Large intestine (tissue), 3 donors: ENCODE measurements around the gene MED16. TPM values are rescaled to one million over a fixed set of nuclear protein-coding genes. Genes with fewer than 3 reads are reported as not detected.
"Not testable (repeated sequence)": the region's sequence is repeated elsewhere in the genome, so short reads cannot be mapped to it uniquely, and the experiment has no call there.

Experiments used
- DNase-seq, 2 donors: peaks; one replicate each; pipeline versions ENCODE4 v3.0.0 to v3.0.0-alpha.2; 2013
- H3K27ac ChIP-seq: one replicate; pipeline ENCODE4 v1.5.1; 2013; ENCODE audit warnings: low read length
- H3K27me3 ChIP-seq: 2 replicates; pipeline ENCODE4 v1.6.1; 2013; ENCODE audit warnings: low read length; ENCODE audit not compliant: control insufficient read depth, insufficient read depth
- H3K36me3 ChIP-seq: 2 replicates; pipeline ENCODE4 v1.6.1; 2013; ENCODE audit warnings: low read length; ENCODE audit not compliant: control insufficient read depth, insufficient read depth
- H3K4me1 ChIP-seq: one replicate; pipeline ENCODE4 v1.6.1; 2013; ENCODE audit warnings: low read length; ENCODE audit not compliant: control insufficient read depth, insufficient read depth
- H3K4me3 ChIP-seq: one replicate; pipeline ENCODE4 v1.5.1; 2013; ENCODE audit warnings: low read length
- H3K9me3 ChIP-seq: one replicate; pipeline ENCODE4 v1.6.1; 2013; ENCODE audit warnings: mild to moderate bottlenecking, low read depth, low read length, moderate library complexity; ENCODE audit not compliant: control insufficient read depth
- WGBS: methylation state at CpG from one replicate; pipeline ENCODE4 v1.1.5; 2013; ENCODE audit warnings: low lambda C conversion rate; ENCODE audit not compliant: insufficient coverage; 5-methylcytosine and 5-hydroxymethylcytosine counted together
- polyA plus RNA-seq: library from polyadenylated mRNA; unstranded; fragments of 120-200 nt; gene quantifications from one replicate; pipeline ENCODE4 v1.2.1, GENCODE V29; 2013

MED16 gene
- polyA plus RNA-seq, 1 donor = 41.7 TPM

GRCh38 chr19:878751-879561 lies 14.0 kb downstream of the MED16 start:
- peaks cover 62% of the 10 kb centered on the region for H3K36me3 ChIP-seq
- H3K27ac ChIP-seq, DNase-seq, H3K9me3 ChIP-seq, H3K4me1 ChIP-seq, H3K4me3 ChIP-seq, H3K27me3 ChIP-seq: not testable (repeated sequence)
- WGBS = 88% methylated on average over 3 of the region's 24 CpGs

GRCh38 chr19:877992-878660 lies 14.9 kb downstream of the MED16 start:
- H3K27ac ChIP-seq, H3K4me1 ChIP-seq, H3K27me3 ChIP-seq, H3K4me3 ChIP-seq, DNase-seq, H3K9me3 ChIP-seq: not testable (repeated sequence)
- H3K36me3 ChIP-seq = peaks cover 62% of the 10 kb centered on the region
- WGBS = no CpG with 5 or more reads among the region's 23 CpGs

DNA sequence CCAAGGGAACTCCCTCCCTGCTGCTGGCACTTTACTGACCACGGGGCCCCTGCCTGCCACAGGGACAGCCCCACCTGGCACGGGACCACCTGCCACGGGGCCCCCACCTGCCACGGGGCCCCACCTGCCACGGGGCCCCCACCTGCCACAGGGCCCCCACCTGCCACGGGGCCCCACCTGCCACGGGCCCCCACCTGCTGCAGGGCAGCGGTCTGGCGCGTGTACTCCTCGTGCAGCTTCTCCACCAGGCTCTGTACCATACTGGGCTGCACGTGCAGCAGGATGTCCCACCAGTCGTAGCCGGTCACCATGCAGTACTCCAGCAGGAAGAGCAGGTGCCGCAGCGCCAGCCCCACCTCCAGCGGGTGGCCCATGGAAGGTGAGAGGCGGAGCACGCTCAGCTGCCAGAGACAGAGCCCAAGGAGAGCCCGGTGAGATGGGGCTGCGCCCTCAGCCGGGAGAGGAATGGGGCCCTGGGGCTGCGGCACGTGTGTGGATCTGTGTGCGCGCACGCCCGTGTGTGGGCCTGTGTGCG lies 16.1 kb downstream of the MED16 start:
- Histone ChIP-seq H3K27ac (no peak overlapping the region), H3K4me1 (no peaks in the 10 kb centered on the region), H3K36me3 (peaks cover 55% of the 10 kb centered on the region), H3K4me3 (no peak overlapping the region), H3K27me3 (no peaks in the 10 kb centered on the region), H3K9me3 (no peaks in the 10 kb centered on the region)
- no peak for DNase-seq
- no CpG with 5 or more reads among the region's 29 CpGs for WGBS

DNA sequence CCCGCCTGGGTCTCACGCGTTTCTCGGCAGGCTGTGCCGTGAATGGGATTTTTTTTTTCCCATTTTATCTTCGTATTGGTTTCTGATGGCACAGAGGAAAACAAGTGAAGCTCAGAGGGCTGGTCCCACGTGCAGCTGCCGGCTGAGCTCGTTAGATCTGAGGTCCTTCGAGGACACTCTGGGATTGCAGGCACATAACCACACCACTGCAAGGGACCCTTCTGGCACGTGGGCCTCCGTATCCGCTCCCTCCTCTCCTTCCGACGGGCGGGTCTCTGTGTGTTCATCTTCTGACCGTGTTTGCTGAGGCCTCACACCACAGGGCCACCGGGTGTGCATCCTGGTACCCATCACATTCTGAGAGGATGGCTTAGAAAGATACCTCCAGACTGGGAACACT lies 16.9 kb downstream of the MED16 start:
- DNase-seq = no peak
- peaks cover 2% of the 10 kb centered on the region for H3K9me3 ChIP-seq
- H3K27ac ChIP-seq = no peak overlapping the region
- no CpG with 5 or more reads among the region's 18 CpGs for WGBS
- H3K4me3 ChIP-seq = no peak overlapping the region
- H3K4me1 ChIP-seq = no peaks in the 10 kb centered on the region
- peaks cover 53% of the 10 kb centered on the region for H3K36me3 ChIP-seq
- H3K27me3 ChIP-seq = no peaks in the 10 kb centered on the region

DNA sequence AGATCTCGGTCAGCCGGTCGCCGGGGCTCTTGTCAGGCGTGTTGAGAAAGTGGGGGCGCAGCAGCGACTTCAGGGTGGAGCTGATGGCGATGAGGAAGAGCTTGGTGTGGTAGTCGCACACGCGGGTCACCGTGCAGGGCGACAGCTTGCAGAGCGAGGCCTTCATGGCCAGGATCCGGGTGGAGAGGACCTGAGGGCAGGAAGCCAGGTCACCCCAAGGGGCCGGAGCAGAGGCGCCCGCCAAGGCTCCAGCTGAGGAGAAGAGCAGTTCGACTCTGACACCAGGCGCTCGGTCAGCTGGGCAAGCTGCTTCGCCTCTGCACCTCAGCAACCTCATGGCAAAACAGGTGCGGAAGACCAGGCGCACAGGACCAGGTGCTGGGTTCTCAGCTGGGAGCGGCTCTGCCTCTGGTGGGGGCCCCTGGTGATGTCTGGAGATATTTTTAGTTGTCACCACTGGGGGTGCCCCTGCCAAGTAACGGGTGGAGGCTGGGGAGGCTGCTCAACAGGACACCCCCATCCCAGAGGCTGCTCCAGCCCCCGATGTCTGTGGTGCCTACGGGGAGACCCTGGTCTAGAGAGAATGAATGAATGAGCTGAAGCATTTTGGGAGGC lies 17.6 kb downstream of the MED16 start:
- H3K27ac ChIP-seq = no peak overlapping the region
- H3K4me1 ChIP-seq = no peaks in the 10 kb centered on the region
- H3K36me3 ChIP-seq = peaks cover 55% of the 10 kb centered on the region
- no peak overlapping the region for H3K4me3 ChIP-seq
- 80% methylated on average over 1 of the region's 28 CpGs for WGBS
- no peak for DNase-seq
- H3K27me3 ChIP-seq = no peaks in the 10 kb centered on the region
- peaks cover 5% of the 10 kb centered on the region for H3K9me3 ChIP-seq

DNA sequence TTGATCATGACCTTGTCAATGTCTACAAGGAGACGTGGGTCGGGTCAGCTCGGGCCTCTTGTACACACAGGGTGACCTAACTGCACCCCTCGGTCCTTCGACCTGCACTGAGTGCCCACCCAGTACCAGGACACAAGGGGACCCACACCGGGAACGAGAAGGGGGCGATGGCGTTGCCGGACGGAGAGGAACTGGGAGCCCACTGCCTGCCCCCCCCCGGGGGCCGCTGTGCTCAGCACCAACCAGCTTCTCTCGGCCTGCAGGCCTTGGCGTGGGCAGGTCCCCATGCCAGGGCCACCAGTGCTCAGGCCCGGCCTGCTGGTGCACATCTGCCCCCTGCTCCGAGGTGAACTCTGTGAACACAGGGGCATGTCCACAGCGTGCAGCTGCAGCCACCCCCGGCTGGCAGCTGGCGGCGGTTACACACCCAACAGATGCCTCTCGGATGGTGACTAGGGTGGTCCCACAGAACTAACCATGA lies 19.4 kb downstream of the MED16 start:
- H3K27me3 ChIP-seq = no peaks in the 10 kb centered on the region
- no peaks in the 10 kb centered on the region for H3K4me1 ChIP-seq
- peaks cover 5% of the 10 kb centered on the region for H3K9me3 ChIP-seq
- no peak overlapping the region for H3K27ac ChIP-seq
- H3K4me3 ChIP-seq = no peak overlapping the region
- DNase-seq = no peak
- H3K36me3 ChIP-seq = peaks cover 63% of the 10 kb centered on the region
- WGBS = no CpG with 5 or more reads among the region's 22 CpGs

DNA sequence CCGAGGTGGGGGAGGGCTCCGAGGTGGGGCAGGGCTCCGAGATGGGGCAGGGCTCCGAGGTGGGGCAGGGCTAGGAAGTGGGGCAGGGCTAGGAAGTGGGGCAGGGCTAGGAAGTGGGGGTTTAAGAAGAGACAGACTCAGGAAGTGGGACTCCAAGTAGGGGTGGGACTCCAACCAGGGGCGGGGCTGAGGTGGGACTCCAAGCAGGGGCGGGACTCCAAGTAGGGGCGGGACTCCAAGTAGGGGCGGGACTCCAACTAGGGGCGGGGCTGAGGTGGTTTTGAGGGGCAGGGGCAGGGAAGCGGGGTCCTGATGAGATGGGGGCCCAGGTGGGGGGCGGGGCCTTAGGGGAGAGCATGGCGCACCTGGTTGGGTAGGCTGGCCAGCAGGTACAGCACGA lies 19.9 kb downstream of the MED16 start:
- H3K27ac ChIP-seq = no peak overlapping the region
- no peaks in the 10 kb centered on the region for H3K4me1 ChIP-seq
- H3K27me3 ChIP-seq = no peaks in the 10 kb centered on the region
- H3K9me3 ChIP-seq = peaks cover 8% of the 10 kb centered on the region
- H3K36me3 ChIP-seq = peaks cover 68% of the 10 kb centered on the region
- WGBS = no CpG with 5 or more reads among the region's 13 CpGs
- no peak overlapping the region for H3K4me3 ChIP-seq
- DNase-seq = peak in 1 of 2 donors; percentile 43

- H3K9me3 ChIP-seq = peaks cover 12% of the 10 kb centered on the region
- no peak overlapping the region for H3K27ac ChIP-seq
- no peak overlapping the region for H3K4me3 ChIP-seq
- peak in 1 of 2 donors; percentile 78 for DNase-seq
- WGBS = no CpG with 5 or more reads among the region's 27 CpGs
- H3K36me3 ChIP-seq = peaks cover 74% of the 10 kb centered on the region
- H3K27me3 ChIP-seq = no peaks in the 10 kb centered on the region
- H3K4me1 ChIP-seq = no peaks in the 10 kb centered on the region
These were observed 20.6 kb downstream of the MED16 start for GRCh38 chr19:872266-872951.

GRCh38 chr19:871446-872265 lies 21.3 kb downstream of the MED16 start:
- no CpG with 5 or more reads among the region's 33 CpGs for WGBS
- DNase-seq = no peak
- Histone ChIP-seq H3K27ac (no peak overlapping the region), H3K4me1 (no peaks in the 10 kb centered on the region), H3K9me3 (peaks cover 12% of the 10 kb centered on the region), H3K27me3 (no peaks in the 10 kb centered on the region), H3K4me3 (no peak overlapping the region), H3K36me3 (peaks cover 70% of the 10 kb centered on the region)
